ENCODE data around the gene NOL9. TPM values are rescaled to one million over a fixed set of nuclear protein-coding genes. Genes with fewer than 3 reads are reported as not detected.

NOL9 gene
- total RNA-seq, 1 donor from 2014 or later = 26.8 TPM

DNA sequence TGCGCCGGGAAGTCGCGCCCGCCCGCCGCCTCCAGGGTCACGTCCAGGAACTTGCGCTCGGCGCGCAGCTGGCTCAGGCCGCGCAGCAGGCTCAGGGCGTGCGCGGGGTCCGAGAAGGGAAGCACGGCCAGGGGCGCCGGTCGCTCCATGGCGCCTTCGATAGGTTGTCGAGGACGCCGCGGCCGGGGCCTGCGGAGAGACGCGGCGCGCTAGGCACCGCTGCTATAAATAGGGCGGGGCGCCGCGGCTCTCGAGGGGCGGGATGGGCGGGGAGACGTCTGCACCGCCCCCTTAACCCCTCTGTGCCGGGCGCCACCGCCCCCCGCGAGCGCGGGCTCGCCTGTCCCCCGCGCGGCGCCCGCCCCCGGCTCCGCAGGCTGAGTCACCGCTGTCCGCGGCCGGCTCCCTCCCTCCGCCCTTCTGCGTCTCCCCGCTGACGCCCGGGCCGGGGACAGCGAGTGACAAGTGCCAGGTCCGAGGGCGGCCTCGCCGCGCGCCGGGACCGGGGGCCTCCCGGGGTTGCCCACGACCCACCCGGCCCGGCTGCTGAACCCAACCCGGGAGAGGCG, 48.4 kb upstream of the NOL9 start, which contains the start of gene KLHL21:
Gene KLHL21, minus strand, starts transcription at position 201 of the 569 bp plus-strand sequence. Its CDS starts 52 bp downstream, at position 149.
- Histone ChIP-seq H3K4me3 (ENCODE audit: insufficient read depth, low read depth, low read length) (peak within 1 kb of the TSS; percentile 77), H3K36me3 (ENCODE audit: insufficient read depth, low read length) (peaks cover 1% of the 10 kb centered on the region), H3K9me3 (ENCODE audit: insufficient read depth, low read depth, low read length) (no peaks in the 10 kb centered on the region), H3K4me2 (ENCODE audit: low read length) (peak within 1 kb of the TSS; percentile 94), H3K27me3 (ENCODE audit: insufficient read depth, low read length) (no peaks in the 10 kb centered on the region), H4K20me1 (ENCODE audit: insufficient read depth, low read length) (peaks cover 41% of the 10 kb centered on the region), H3K4me1 (ENCODE audit: insufficient read depth, low read length) (peaks cover 39% of the 10 kb centered on the region), H3K9ac (ENCODE audit: low read length) (peak within 1 kb of the TSS; percentile 90), H3K27ac (ENCODE audit: low read depth, low read length) (peak within 1 kb of the TSS; percentile 95), H2AFZ (ENCODE audit: low read depth, low read length) (peak within 1 kb of the TSS; percentile 76), H3K79me2 (ENCODE audit: insufficient read depth, low read length) (peaks cover 45% of the 10 kb centered on the region)
- Mint-ChIP-seq H3K27me3 (ENCODE audit: low read depth, unreplicated experiment) (no peaks in the 10 kb centered on the region), H3K4me3 (ENCODE audit: unreplicated experiment) (peak within 1 kb of the TSS; percentile 98), H3K9me3 (ENCODE audit: unreplicated experiment) (no peaks in the 10 kb centered on the region), H3K27ac (ENCODE audit: unreplicated experiment) (peak within 1 kb of the TSS; percentile 99), H3K4me1 (ENCODE audit: low read depth, unreplicated experiment) (peaks cover 15% of the 10 kb centered on the region), H3K36me3 (ENCODE audit: low read depth, unreplicated experiment) (peaks cover 6% of the 10 kb centered on the region)
- FAIRE-seq (no peak), DNase-seq (ENCODE audit: low read depth) (peak; percentile 69)
- TF ChIP-seq, protein P1, sequence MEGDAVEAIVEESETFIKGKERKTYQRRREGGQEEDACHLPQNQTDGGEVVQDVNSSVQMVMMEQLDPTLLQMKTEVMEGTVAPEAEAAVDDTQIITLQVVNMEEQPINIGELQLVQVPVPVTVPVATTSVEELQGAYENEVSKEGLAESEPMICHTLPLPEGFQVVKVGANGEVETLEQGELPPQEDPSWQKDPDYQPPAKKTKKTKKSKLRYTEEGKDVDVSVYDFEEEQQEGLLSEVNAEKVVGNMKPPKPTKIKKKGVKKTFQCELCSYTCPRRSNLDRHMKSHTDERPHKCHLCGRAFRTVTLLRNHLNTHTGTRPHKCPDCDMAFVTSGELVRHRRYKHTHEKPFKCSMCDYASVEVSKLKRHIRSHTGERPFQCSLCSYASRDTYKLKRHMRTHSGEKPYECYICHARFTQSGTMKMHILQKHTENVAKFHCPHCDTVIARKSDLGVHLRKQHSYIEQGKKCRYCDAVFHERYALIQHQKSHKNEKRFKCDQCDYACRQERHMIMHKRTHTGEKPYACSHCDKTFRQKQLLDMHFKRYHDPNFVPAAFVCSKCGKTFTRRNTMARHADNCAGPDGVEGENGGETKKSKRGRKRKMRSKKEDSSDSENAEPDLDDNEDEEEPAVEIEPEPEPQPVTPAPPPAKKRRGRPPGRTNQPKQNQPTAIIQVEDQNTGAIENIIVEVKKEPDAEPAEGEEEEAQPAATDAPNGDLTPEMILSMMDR (IDR thresholded peaks at IDR 0.05; ENCODE audit: insufficient read depth, low read depth, low read length) = no peak
- no peak for TF ChIP-seq EZH2 (IDR thresholded peaks at IDR 0.05; ENCODE audit: insufficient read depth, low read length)

DNA sequence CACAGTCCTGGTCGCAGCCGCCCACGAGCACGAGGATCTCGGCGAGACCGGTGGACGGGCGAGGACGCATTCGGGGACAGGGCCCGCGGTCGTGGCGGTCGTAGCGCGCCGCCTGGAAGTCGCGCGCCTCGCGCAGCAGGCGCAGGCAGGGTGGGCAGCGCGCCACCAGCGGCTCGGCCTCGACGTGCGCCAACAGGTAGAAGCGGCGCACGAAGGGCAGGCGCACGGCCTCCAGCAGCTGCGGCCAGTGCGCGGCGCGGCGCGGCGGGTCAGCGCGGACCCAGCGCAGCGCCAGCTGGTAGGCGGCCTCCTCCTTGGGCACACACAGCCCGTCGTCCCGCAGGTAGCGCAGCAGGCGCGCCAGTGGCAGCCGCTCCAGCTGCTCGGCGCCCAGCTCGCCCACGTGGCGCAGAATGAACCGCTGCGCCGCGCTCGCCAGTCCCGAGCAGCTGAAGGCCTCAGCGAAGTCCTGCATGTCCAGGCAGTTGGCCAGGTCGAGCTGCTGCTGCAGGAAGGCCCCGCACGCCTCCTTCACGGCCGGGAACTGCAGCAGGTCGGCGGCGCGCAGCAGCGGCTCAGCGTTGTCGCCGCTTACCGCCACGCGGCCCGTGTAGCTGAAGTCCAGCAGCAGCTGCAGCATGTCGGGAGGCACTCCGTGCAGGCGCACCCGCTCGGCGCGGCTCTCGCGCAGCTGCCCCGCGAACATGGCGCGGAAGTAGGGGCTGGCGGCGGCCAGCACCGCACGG, 47.8 kb upstream of the NOL9 start:
- Mint-ChIP-seq H3K27me3 (ENCODE audit: low read depth, unreplicated experiment) (no peaks in the 10 kb centered on the region), H3K36me3 (ENCODE audit: low read depth, unreplicated experiment) (peaks cover 7% of the 10 kb centered on the region), H3K9me3 (ENCODE audit: unreplicated experiment) (no peaks in the 10 kb centered on the region), H3K27ac (ENCODE audit: unreplicated experiment) (peak overlapping the region; percentile 93), H3K4me1 (ENCODE audit: low read depth, unreplicated experiment) (peaks cover 15% of the 10 kb centered on the region), H3K4me3 (ENCODE audit: unreplicated experiment) (peak overlapping the region; percentile 98)
- peak overlapping the region; percentile 77 for H3K4me3 ChIP-seq (ENCODE audit: insufficient read depth, low read depth, low read length)
- no peaks in the 10 kb centered on the region for H3K9me3 ChIP-seq (ENCODE audit: insufficient read depth, low read depth, low read length)
- H3K4me2 ChIP-seq (ENCODE audit: low read length) = peak overlapping the region; percentile 94
- peak overlapping the region; percentile 90 for H3K9ac ChIP-seq (ENCODE audit: low read length)
- H2AFZ ChIP-seq (ENCODE audit: low read depth, low read length) = peak overlapping the region; percentile 39
- H3K27ac ChIP-seq (ENCODE audit: low read depth, low read length) = peak overlapping the region; percentile 95
- peaks cover 39% of the 10 kb centered on the region for H3K4me1 ChIP-seq (ENCODE audit: insufficient read depth, low read length)
- DNase-seq (ENCODE audit: low read depth) (peak; percentile 58), FAIRE-seq (no peak)
- no peaks in the 10 kb centered on the region for H3K27me3 ChIP-seq (ENCODE audit: insufficient read depth, low read length)
- TF ChIP-seq, protein P1 (IDR thresholded peaks at IDR 0.05; ENCODE audit: insufficient read depth, low read depth, low read length) = no peak
- no peak for TF ChIP-seq EZH2 (IDR thresholded peaks at IDR 0.05; ENCODE audit: insufficient read depth, low read length)
- H3K79me2 ChIP-seq (ENCODE audit: insufficient read depth, low read length) = peaks cover 51% of the 10 kb centered on the region
- H4K20me1 ChIP-seq (ENCODE audit: insufficient read depth, low read length) = peaks cover 47% of the 10 kb centered on the region
- H3K36me3 ChIP-seq (ENCODE audit: insufficient read depth, low read length) = peaks cover 3% of the 10 kb centered on the region

All from astrocyte (in vitro differentiated cells and primary cell).